GM23338 (cell line): Measurements from ENCODE around the gene CIC. TPM values are rescaled to one million over a fixed set of nuclear protein-coding genes. Genes with fewer than 3 reads are reported as not detected.
"Not testable (repeated sequence)": the region's sequence is repeated elsewhere in the genome, so short reads cannot be mapped to it uniquely, and the experiment has no call there.

Experiments
- ATAC-seq: fragments of 200-7000 bp; cut with Tn5 transposase; 3 replicates; pipeline ENCODE4 v1.9.1; 2020
- DNase-seq: peaks from one replicate; pipeline ENCODE4 v3.0.0-alpha.2; 2015; ENCODE audit warnings: low spot score
- H2AFZ ChIP-seq: fragments of 200-600 bp; sonication (generic); 2 replicates; pipeline ENCODE4 v1.8.0; 2016; ENCODE audit warnings: antibody characterized with exemption, mild to moderate bottlenecking, moderate library complexity
- H3F3A ChIP-seq: fragments of 200-600 bp; sonication (generic); replicated peaks from 2 replicates; pipeline ENCODE4 v1.8.0; 2017; ENCODE audit warnings: antibody characterized with exemption, mixed run types, low read depth
- H3K27ac ChIP-seq: fragments of 200-600 bp; sonication (generic); 2 replicates; pipeline ENCODE4 v1.6.1; 2016; ENCODE audit warnings: low read depth
- H3K27me3 ChIP-seq: fragments of 200-600 bp; sonication (generic); 2 replicates; pipeline ENCODE4 v1.8.0; 2016; ENCODE audit warnings: mild to moderate bottlenecking, mixed run types, moderate library complexity; ENCODE audit not compliant: insufficient read depth
- H3K36me3 ChIP-seq: fragments of 200-600 bp; sonication (generic); 2 replicates; pipeline ENCODE4 v1.8.0; 2016; ENCODE audit warnings: mild to moderate bottlenecking; ENCODE audit not compliant: insufficient read depth
- H3K4me1 ChIP-seq: fragments of 200-600 bp; sonication (generic); 2 replicates; pipeline ENCODE4 v1.8.0; 2016; ENCODE audit warnings: mild to moderate bottlenecking, moderate library complexity; ENCODE audit not compliant: insufficient read depth
- H3K4me2 ChIP-seq: fragments of 200-600 bp; sonication (generic); 2 replicates; pipeline ENCODE4 v1.7.1; 2017; ENCODE audit warnings: mixed run types
- H3K4me3 ChIP-seq: fragments of 200-600 bp; sonication (generic); 2 replicates; pipeline ENCODE4 v1.6.1; 2016; ENCODE audit warnings: mixed run types
- H3K79me2 ChIP-seq: fragments of 200-600 bp; sonication (generic); replicated peaks from 2 replicates; pipeline ENCODE4 v1.8.0; 2017; ENCODE audit warnings: mild to moderate bottlenecking; ENCODE audit not compliant: insufficient read depth
- H3K9me2 ChIP-seq: fragments of 200-600 bp; sonication (generic); 2 replicates; pipeline ENCODE4 v1.8.0; 2017; ENCODE audit not compliant: insufficient read depth
- H4K20me1 ChIP-seq: fragments of 200-600 bp; sonication (generic); replicated peaks from 2 replicates; pipeline ENCODE4 v1.8.0; 2017; ENCODE audit warnings: mild to moderate bottlenecking; ENCODE audit not compliant: insufficient read depth
- H3K27ac Mint-ChIP-seq: 2 replicates; pipeline ENCODE4 v1.8.0; 2020; ENCODE audit warnings: inconsistent platforms, mild to moderate bottlenecking, moderate library complexity, mixed read lengths
- H3K27me3 Mint-ChIP-seq: 3 replicates; pipeline ENCODE4 v1.8.0; 2022; ENCODE audit warnings: low read depth, mild to moderate bottlenecking, moderate library complexity, mixed read lengths, inconsistent platforms; ENCODE audit not compliant: insufficient read depth, poor library complexity
- H3K36me3 Mint-ChIP-seq: 3 replicates; pipeline ENCODE4 v1.8.0; 2021; ENCODE audit warnings: low read depth, mild to moderate bottlenecking, inconsistent platforms, moderate library complexity, mixed read lengths
- H3K4me1 Mint-ChIP-seq: 3 replicates; pipeline ENCODE4 v1.8.0; 2020; ENCODE audit warnings: mild to moderate bottlenecking, inconsistent platforms, mixed read lengths
- H3K4me3 Mint-ChIP-seq: 3 replicates; pipeline ENCODE4 v1.8.0; 2021; ENCODE audit warnings: moderate library complexity, mild to moderate bottlenecking, inconsistent platforms, mixed read lengths
- H3K9me3 Mint-ChIP-seq: 3 replicates; pipeline ENCODE4 v1.8.0; 2020; ENCODE audit warnings: moderate library complexity, mild to moderate bottlenecking, inconsistent platforms, mixed read lengths
- CREB1 ChIP-seq: fragments of 250-450 bp; sonication (Bioruptor Pico); IDR thresholded peaks from 2 replicates; pipeline ENCODE4 v1.5.0; 2020; ENCODE audit warnings: low read depth, mild to moderate bottlenecking, moderate library complexity
- CTCF ChIP-seq, 2 experiments: fragments of 200-600 bp in 1 of 2; sonication (generic) in 1 of 2; conservative IDR thresholded peaks; 2 replicates each; pipeline versions ENCODE4 v1.5.1 to v1.6.1; 2016 to 2017; ENCODE audit warnings: antibody characterized with exemption in 2 of 2, low read depth in 2 of 2, mild to moderate bottlenecking in 2 of 2, moderate library complexity in 1 of 2
- ETS1 ChIP-seq: IDR thresholded peaks from 2 replicates; pipeline ENCODE4 v1.6.1; 2016; ENCODE audit warnings: antibody characterized with exemption
- EZH2 ChIP-seq: fragments of 200-600 bp; sonication (generic); IDR thresholded peaks from one replicate; pipeline ENCODE4 v1.8.0; 2017; ENCODE audit warnings: antibody characterized with exemption, mild to moderate bottlenecking, low read depth; ENCODE audit not compliant: unreplicated experiment
- EZH2phosphoT487 ChIP-seq: fragments of 200-600 bp; sonication (generic); IDR thresholded peaks from one replicate; pipeline ENCODE4 v1.8.1; 2018; ENCODE audit warnings: antibody characterized with exemption; ENCODE audit not compliant: unreplicated experiment
- JUNB ChIP-seq: IDR thresholded peaks from one replicate; pipeline ENCODE4 v1.6.1; 2016; ENCODE audit warnings: antibody characterized with exemption; ENCODE audit not compliant: unreplicated experiment
- NANOG ChIP-seq: IDR thresholded peaks from 2 replicates; pipeline ENCODE4 v1.6.1; 2016; ENCODE audit warnings: antibody characterized with exemption, borderline replicate concordance
- STAT1 ChIP-seq: IDR thresholded peaks from one replicate; pipeline ENCODE4 v1.6.1; 2016; ENCODE audit warnings: antibody characterized with exemption; ENCODE audit not compliant: unreplicated experiment
- ZNF331 ChIP-seq: fragments of 250-450 bp; sonication (Bioruptor Pico); IDR thresholded peaks from 2 replicates; pipeline ENCODE4 v1.5.0; 2020; ENCODE audit warnings: low read depth, mild to moderate bottlenecking, moderate library complexity
- ZNF462 ChIP-seq: fragments of 250-450 bp; sonication (Bioruptor Pico); IDR thresholded peaks from 2 replicates; pipeline ENCODE4 v1.5.0; 2020; ENCODE audit warnings: mild to moderate bottlenecking, moderate library complexity
- polyA plus RNA-seq: library from polyadenylated mRNA; unstranded; fragments of >200 nt; fragmentation: Nextera tagmentation; extraction: Ambion mirVana; gene quantifications from 2 replicates; pipeline ENCODE4 v1.2.1, GENCODE V29; 2016
- total RNA-seq: library from RNA; depleted of rRNA; stranded (reverse); fragments of >200 nt; shearing (Covaris generic); gene quantifications from 2 replicates; pipeline ENCODE4 v1.2.3, GENCODE V29; 2014
- TF ChIP-seq, protein P1 (sequence below): IDR thresholded peaks from one replicate; pipeline ENCODE4 v1.6.1; 2018; ENCODE audit warnings: antibody characterized with exemption; ENCODE audit not compliant: unreplicated experiment

CIC gene
- total and polyA plus RNA-seq, 2 experiments from 2014 or later, result 13.2 to 42.0 TPM

GRCh38 chr19:42335971-42336370, 66.9 kb downstream of the CIC start (continued):
- no peak for TF ChIP-seq ZNF462 (CRISPR knock-in tag)
- no peak for TF ChIP-seq ETS1
- TF ChIP-seq JUNB, result no peak
- TF ChIP-seq EZH2, result no peak
- no peak for TF ChIP-seq ZNF331 (CRISPR knock-in tag)
- no peak for TF ChIP-seq CREB1 (CRISPR knock-in tag)
- no peak for TF ChIP-seq CTCF (conservative IDR thresholded peaks at IDR 0.05; ENCODE audit: low read depth in 2 of 2)
- TF ChIP-seq STAT1, result no peak
- no peak for TF ChIP-seq NANOG
- no peak for TF ChIP-seq EZH2phosphoT487
- TF ChIP-seq, protein P1, sequence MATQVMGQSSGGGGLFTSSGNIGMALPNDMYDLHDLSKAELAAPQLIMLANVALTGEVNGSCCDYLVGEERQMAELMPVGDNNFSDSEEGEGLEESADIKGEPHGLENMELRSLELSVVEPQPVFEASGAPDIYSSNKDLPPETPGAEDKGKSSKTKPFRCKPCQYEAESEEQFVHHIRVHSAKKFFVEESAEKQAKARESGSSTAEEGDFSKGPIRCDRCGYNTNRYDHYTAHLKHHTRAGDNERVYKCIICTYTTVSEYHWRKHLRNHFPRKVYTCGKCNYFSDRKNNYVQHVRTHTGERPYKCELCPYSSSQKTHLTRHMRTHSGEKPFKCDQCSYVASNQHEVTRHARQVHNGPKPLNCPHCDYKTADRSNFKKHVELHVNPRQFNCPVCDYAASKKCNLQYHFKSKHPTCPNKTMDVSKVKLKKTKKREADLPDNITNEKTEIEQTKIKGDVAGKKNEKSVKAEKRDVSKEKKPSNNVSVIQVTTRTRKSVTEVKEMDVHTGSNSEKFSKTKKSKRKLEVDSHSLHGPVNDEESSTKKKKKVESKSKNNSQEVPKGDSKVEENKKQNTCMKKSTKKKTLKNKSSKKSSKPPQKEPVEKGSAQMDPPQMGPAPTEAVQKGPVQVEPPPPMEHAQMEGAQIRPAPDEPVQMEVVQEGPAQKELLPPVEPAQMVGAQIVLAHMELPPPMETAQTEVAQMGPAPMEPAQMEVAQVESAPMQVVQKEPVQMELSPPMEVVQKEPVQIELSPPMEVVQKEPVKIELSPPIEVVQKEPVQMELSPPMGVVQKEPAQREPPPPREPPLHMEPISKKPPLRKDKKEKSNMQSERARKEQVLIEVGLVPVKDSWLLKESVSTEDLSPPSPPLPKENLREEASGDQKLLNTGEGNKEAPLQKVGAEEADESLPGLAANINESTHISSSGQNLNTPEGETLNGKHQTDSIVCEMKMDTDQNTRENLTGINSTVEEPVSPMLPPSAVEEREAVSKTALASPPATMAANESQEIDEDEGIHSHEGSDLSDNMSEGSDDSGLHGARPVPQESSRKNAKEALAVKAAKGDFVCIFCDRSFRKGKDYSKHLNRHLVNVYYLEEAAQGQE, result no peak

- H4K20me1 ChIP-seq, DNase-seq, H3K27me3 ChIP-seq, H3K27ac ChIP-seq, H3K9me2 ChIP-seq, ATAC-seq, H2AFZ ChIP-seq, H3K4me3 Mint-ChIP-seq, H3K4me2 ChIP-seq, H3K36me3 Mint-ChIP-seq, H3K36me3 ChIP-seq, H3K79me2 ChIP-seq, H3K4me1 ChIP-seq, H3K9me3 Mint-ChIP-seq, H3K4me3 ChIP-seq, H3F3A ChIP-seq, H3K27me3 Mint-ChIP-seq, H3K27ac Mint-ChIP-seq, H3K4me1 Mint-ChIP-seq: not testable (repeated sequence)
Measured at GRCh38 chr19:42339126-42339860, 70.2 kb downstream of the CIC start.
